Measurements from ENCODE around the gene VASP. TPM values are rescaled to one million over a fixed set of nuclear protein-coding genes. Genes with fewer than 3 reads are reported as not detected.

Gene VASP
- total and polyA plus RNA-seq, 2 of the 4 experiments (the other 2 are of a cell fraction), result 61.1 to 88.8 TPM

- Histone ChIP-seq H3K27me3 (ENCODE audit: control insufficient read depth, insufficient read depth, low read length) (no peaks in the 10 kb centered on the region), H2AK9ac (replicated peaks; ENCODE audit: low read depth, low read length, poor library complexity) (no peak overlapping the region), H3K4ac (ENCODE audit: low read depth, low read length) (peak overlapping the region; percentile 42; the same call in 1 of the 2 replicates), H4K20me1 (ENCODE audit: insufficient read depth, low read length) (peaks cover 11% of the 10 kb centered on the region), H3K79me1 (ENCODE audit: low read depth in 1 of 2, low read length in 2 of 2) (peaks cover 33 to 66% of the 10 kb centered on the region in 2 experiments), H4K8ac (ENCODE audit: low read depth in 2 of 2, low read length in 2 of 2) (no peak overlapping the region), H3K14ac (replicated peaks; ENCODE audit: low read depth, low read length) (peak overlapping the region; percentile 56), H2AK5ac (ENCODE audit: low read depth, low read length) (peak overlapping the region; percentile 70; the same call in 1 of the 2 replicates), H3K23ac (ENCODE audit: low read depth, low read length) (no peak overlapping the region), H2BK20ac (ENCODE audit: low read depth, low read length) (no peak overlapping the region), H2BK15ac (ENCODE audit: low read depth, low read length) (0 out of 3 replicates have a peak overlapping the region, but pooled peaks have one; percentile 69), H3K27ac (ENCODE audit: insufficient read depth, low read length) (no peak overlapping the region), H3K4me2 (ENCODE audit: low read depth, low read length) (no peak overlapping the region), H3K9me1 (ENCODE audit: insufficient read depth, low read length) (peaks cover 11% of the 10 kb centered on the region), H2AFZ (replicated peaks; ENCODE audit: low read length, poor library complexity) (no peak overlapping the region), H2BK5ac (ENCODE audit: low read depth, low read length, poor library complexity, severe bottlenecking) (no peak overlapping the region), H3K18ac (ENCODE audit: low read depth, low read length) (no peak overlapping the region), H2BK120ac (ENCODE audit: low read depth, low read length) (no peak overlapping the region; the same call in 1 of the 2 replicates), H3K9me3 (ENCODE audit: control insufficient read depth, insufficient read depth, low read length) (no peaks in the 10 kb centered on the region), H4K91ac (ENCODE audit: insufficient read depth, low read depth, low read length) (no peak overlapping the region), H3K4me1 (ENCODE audit: control insufficient read depth, insufficient read depth, low read length) (peaks cover 17% of the 10 kb centered on the region), H3K4me3 (ENCODE audit: insufficient read depth, low read depth, low read length) (no peak overlapping the region), H4K5ac (ENCODE audit: low read depth, low read length) (peak overlapping the region; percentile 41; the same call in 1 of the 2 replicates), H3K36me3 (ENCODE audit: control insufficient read depth, insufficient read depth, low read length) (no peaks in the 10 kb centered on the region), H3K9ac (ENCODE audit: low read depth, low read length) (no peak overlapping the region), H3K56ac (ENCODE audit: extremely low read depth, insufficient read depth, low read length) (no peak overlapping the region)
- CTCF ChIA-PET, result no interaction called here
- dilution Hi-C loops (cut with HindIII; ENCODE audit: low sequenced_read_pairs, unreplicated experiment), result no loop called here
- POLR2A ChIA-PET (ENCODE audit: unreplicated experiment), result no interaction called here
- no peak for TF ChIP-seq MAZ (IDR thresholded peaks at IDR 0.05; ENCODE audit: borderline replicate concordance, low read depth, low read length)
- in situ Hi-C loops (cut with MboI; ENCODE audit: low sequenced_read_pairs), result no loop called here
- no peak for ATAC-seq (ENCODE audit: low read depth)
- no CpG with 5 or more reads among the region's 5 CpGs for WGBS, 2 experiments (ENCODE audit: extremely low coverage in 2 of 2, insufficient read length in 1 of 2)
- DNase-seq, result no peak
- no TSS peak for BruUV-seq (replicated peaks)
- intact Hi-C loops (cut with micrococcal nuclease), result no loop called here
These were observed 67.9 kb downstream of the VASP start for GRCh38 chr19:45575216-45575615.

Other genes with a start within 250 kb of the VASP start
- not detected in 2 replicates for gene CKM, start 184.6 kb upstream of the VASP start, total RNA-seq (2012; rRNA removed)
- not detected in 2 replicates for gene CKM, start 184.6 kb upstream of the VASP start, polyA plus RNA-seq (2012; rRNA removed)
- under 0.01 and 0.18 TPM in 2 replicates for gene KLC3, start 166.7 kb upstream of the VASP start, total RNA-seq (2012; rRNA removed)
- gene KLC3, start 166.7 kb upstream of the VASP start, polyA plus RNA-seq (2012; rRNA removed), result 0.09 and 0.14 TPM in 2 replicates
- gene ERCC2, start 136.9 kb upstream of the VASP start, total RNA-seq (2012; rRNA removed), result 26.7 and 30.6 TPM in 2 replicates
- 66.5 and 75.6 TPM in 2 replicates for gene ERCC2, start 136.9 kb upstream of the VASP start, polyA plus RNA-seq (2012; rRNA removed)
- gene PPP1R13L, start 102.4 kb upstream of the VASP start, total RNA-seq (2012; rRNA removed), result 0.56 and 3.0 TPM in 2 replicates
- gene PPP1R13L, start 102.4 kb upstream of the VASP start, polyA plus RNA-seq (2012; rRNA removed), result 11.6 and 13.3 TPM in 2 replicates
- gene POLR1G, start 100.8 kb upstream of the VASP start, total RNA-seq (2012; rRNA removed), result 10.3 and 12.5 TPM in 2 replicates
- gene POLR1G, start 100.8 kb upstream of the VASP start, polyA plus RNA-seq (2012; rRNA removed), result 8.0 and 8.8 TPM in 2 replicates
- 76.9 and 84.2 TPM in 2 replicates for gene ERCC1, start 83.6 kb upstream of the VASP start, total RNA-seq (2012; rRNA removed)
- 132 and 153 TPM in 2 replicates for gene ERCC1, start 83.6 kb upstream of the VASP start, polyA plus RNA-seq (2012; rRNA removed)
- gene FOSB, start 39.5 kb upstream of the VASP start, total RNA-seq (2012; rRNA removed), result 11.1 and 31.9 TPM in 2 replicates
- gene FOSB, start 39.5 kb upstream of the VASP start, polyA plus RNA-seq (2012; rRNA removed), result 15.6 and 60.1 TPM in 2 replicates
- gene RTN2, start 10.4 kb upstream of the VASP start, total RNA-seq (2012; rRNA removed), result 5.3 and 5.7 TPM in 2 replicates
- 17.4 and 19.4 TPM in 2 replicates for gene RTN2, start 10.4 kb upstream of the VASP start, polyA plus RNA-seq (2012; rRNA removed)
- 0.56 and 0.90 TPM in 2 replicates for gene PPM1N, start 9.0 kb upstream of the VASP start, total RNA-seq (2012; rRNA removed)
- gene PPM1N, start 9.0 kb upstream of the VASP start, polyA plus RNA-seq (2012; rRNA removed), result 1.6 TPM in 2 replicates
- gene OPA3, start 77.3 kb downstream of the VASP start, total RNA-seq (2012; rRNA removed), result 3.9 and 5.2 TPM in 2 replicates
- gene OPA3, start 77.3 kb downstream of the VASP start, polyA plus RNA-seq (2012; rRNA removed), result 9.6 and 10.9 TPM in 2 replicates
- not detected in 2 replicates for gene GPR4, start 94.7 kb downstream of the VASP start, total RNA-seq (2012; rRNA removed)
- gene GPR4, start 94.7 kb downstream of the VASP start, polyA plus RNA-seq (2012; rRNA removed), result 0.02 and 0.04 TPM in 2 replicates
- 11.1 and 11.8 TPM in 2 replicates for gene EML2, start 131.9 kb downstream of the VASP start, total RNA-seq (2012; rRNA removed)
- 25.3 and 26.0 TPM in 2 replicates for gene EML2, start 131.9 kb downstream of the VASP start, polyA plus RNA-seq (2012; rRNA removed)
- gene GIPR, start 160.7 kb downstream of the VASP start, total RNA-seq (2012; rRNA removed), result 0.18 and 0.28 TPM in 2 replicates
- gene GIPR, start 160.7 kb downstream of the VASP start, polyA plus RNA-seq (2012; rRNA removed), result 0.63 and 1.2 TPM in 2 replicates
- 877 and 974 TPM in 2 replicates for gene SNRPD2, start 184.5 kb downstream of the VASP start, total RNA-seq (2012; rRNA removed)
- gene SNRPD2, start 184.5 kb downstream of the VASP start, polyA plus RNA-seq (2012; rRNA removed), result 587 and 623 TPM in 2 replicates
- 6.6 and 7.8 TPM in 2 replicates for gene QPCTL, start 185.2 kb downstream of the VASP start, total RNA-seq (2012; rRNA removed)
- 11.5 and 12.1 TPM in 2 replicates for gene QPCTL, start 185.2 kb downstream of the VASP start, polyA plus RNA-seq (2012; rRNA removed)
- 2.2 and 3.0 TPM in 2 replicates for gene FBXO46, start 223.4 kb downstream of the VASP start, total RNA-seq (2012; rRNA removed)
- gene FBXO46, start 223.4 kb downstream of the VASP start, polyA plus RNA-seq (2012; rRNA removed), result 6.8 and 7.0 TPM in 2 replicates
- gene MEIOSIN, start 226.0 kb downstream of the VASP start, total RNA-seq (2012; rRNA removed), result not detected in 2 replicates
- not detected in 2 replicates for gene MEIOSIN, start 226.0 kb downstream of the VASP start, polyA plus RNA-seq (2012; rRNA removed)

Data from IMR-90 (cell line).